Forelimb muscle (tissue), 1 donor: ENCODE measurements around the gene SMOC1. TPM values are rescaled to one million over a fixed set of nuclear protein-coding genes. Genes with fewer than 3 reads are reported as not detected.

Source experiments
- DNase-seq: peaks from one replicate; pipeline ENCODE4 v3.0.0-alpha.2; 2013; ENCODE audit warnings: low read depth
- polyA plus RNA-seq: library from polyadenylated mRNA; unstranded; fragments of 120-200 nt; gene quantifications from one replicate; pipeline ENCODE4 v1.2.1, GENCODE V29; 2013; ENCODE audit not compliant: insufficient read length

Gene SMOC1
- polyA plus RNA-seq, 1 donor, result 5.1 TPM

DNA sequence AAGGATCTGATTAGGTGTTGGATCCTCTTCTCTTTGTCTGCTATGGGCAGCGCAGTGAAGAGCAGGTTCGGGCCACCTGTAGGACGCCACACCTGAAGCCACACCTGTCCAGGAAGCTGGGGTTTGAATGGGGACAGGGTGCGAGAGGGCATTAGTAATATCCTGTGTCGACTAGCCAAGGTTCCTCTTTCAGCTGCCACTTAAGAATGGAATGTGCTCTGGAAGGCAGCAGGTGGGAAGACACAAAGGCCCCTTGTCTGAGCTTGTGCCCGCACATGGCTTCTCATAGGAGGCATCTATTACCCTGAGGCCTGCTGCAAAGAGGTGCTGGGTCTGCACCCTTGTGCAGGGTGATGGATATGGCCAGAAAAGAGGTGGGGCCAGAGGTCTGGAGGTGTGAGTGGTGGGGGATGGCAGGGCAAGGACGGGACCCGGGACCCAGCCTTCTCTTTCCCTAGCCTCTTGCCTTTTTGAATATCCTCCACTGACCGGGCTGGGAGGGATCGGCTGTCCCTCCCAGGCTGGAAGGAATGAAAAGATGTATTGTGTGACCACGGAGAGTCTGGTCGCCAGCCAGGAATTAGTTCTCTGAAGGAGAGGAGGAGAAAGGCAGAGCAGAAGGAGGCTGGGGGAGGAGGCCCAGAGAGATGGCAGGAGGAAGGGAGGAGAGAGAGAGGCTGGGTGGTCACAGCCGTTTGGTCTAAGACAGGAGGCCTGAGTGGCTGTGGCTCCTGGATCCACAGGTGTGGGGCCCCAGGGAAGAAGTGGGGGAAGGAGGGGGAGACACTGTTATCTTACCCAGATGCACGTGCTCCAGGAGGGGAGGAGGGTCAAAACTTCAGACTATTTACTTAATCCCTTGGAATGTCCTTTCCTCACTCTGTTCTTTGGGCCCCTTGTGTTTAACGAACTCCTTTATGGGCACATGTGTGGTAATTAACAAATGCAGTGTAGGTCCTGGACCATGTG is 101.5 kb downstream of the SMOC1 start:
- DNase-seq, result no peak

DNA sequence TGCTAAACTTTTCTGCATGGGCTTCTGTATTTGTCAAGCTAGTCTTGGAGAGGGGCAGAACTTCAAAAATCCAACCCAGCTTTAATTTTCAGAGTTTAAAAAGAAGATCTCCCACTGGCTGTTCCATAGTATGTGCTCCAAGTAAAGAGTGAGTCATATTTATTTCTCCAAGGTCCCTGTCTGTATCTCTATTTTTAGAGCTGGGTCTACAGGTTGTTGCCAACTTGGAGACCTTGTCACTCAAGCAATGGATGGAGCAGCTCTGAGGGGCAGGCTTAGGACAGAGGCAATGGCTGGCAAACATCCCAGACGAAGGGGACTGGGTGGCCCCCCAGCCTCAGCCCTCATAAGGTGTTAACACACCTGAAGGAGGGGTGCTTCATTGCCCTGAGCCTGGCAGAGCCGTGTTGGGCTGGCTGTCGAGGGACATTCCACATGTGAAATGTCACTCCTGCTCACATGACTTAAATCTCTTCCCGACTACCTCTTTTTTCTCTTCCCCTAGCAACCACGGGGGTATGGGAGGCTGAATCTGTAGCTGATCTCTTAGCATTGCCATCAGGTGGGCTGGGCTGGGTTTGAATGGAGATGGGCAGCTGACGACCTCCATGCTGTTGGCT is 103.1 kb downstream of the SMOC1 start:
- DNase-seq, result no peak

DNA sequence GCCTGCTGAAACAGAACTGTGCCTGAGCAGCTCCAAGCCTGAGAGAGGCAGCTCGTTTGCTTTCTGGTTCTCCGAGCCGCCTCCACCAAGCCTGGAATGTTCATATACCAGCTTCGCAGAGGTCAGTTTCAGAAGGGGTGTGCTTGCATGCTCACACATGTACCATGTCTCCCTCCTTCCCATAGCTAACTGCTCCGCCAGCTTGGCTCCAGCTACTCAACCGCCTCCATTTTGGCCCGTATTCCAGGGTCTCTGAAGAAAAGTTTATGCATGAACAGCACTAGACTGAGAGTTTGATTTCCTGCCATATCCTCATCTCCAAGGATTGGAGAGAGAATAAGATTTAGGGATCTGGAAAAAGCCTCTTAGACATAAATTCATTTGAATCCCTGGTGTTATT is 103.7 kb downstream of the SMOC1 start:
- peak; percentile 19 for DNase-seq

DNA sequence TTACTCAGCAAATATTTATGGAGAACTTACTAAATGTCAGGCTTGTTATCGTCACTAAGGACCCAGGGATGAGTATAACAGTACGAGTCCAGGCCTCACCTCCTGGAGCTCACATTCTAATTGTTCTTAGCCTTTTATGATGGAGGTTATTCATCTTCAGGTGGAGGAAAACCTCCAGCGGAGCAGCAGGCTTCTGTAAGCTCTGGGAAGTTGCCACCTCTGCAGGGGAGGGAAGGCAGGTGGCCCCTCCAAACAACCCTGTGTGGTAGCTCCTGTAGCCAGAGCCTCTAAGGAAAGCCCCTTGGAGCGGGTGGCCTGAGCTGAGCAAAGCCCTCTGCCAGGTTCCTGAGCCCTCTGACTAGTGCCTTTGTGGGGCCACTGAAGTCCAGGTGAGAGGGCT is 104.1 kb downstream of the SMOC1 start:
- no peak for DNase-seq

DNA sequence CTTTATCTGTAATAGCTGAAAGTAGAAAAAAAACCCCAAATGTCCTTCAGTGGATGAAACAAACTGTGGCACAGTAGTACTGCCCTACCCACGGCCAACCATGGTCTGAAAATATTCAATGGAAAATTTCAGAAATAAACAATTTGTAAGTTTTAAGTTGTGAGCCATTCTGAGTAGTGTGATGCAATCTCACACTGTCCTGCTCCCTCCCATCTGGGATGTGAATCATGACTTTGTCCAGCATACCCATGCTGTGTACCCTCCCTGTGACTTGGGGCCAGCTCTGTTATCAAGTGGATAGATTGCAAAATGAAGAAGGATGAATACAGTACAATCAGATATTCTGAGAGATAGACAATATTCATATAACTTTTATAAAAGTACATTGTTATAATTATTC is 106.2 kb downstream of the SMOC1 start:
- DNase-seq, result no peak

DNA sequence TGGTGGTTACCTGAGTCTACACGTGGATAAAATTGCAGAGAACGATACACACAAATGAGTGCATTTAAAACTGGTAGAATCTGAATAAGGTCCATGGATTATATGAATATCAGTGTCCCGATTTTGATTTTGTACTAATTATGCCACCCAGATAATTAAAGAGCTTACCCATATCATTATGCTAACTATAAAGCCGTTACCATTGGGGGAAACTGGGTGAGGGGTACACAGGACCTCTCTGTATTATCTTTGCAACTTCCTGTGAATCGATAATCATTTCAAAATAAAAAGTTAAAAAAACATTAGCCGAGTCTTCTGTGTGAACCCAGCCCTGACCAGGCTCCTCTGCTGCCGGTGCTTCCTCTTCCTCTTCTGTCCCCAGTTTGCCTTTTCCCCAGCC is 107.1 kb downstream of the SMOC1 start:
- DNase-seq, result no peak

DNA sequence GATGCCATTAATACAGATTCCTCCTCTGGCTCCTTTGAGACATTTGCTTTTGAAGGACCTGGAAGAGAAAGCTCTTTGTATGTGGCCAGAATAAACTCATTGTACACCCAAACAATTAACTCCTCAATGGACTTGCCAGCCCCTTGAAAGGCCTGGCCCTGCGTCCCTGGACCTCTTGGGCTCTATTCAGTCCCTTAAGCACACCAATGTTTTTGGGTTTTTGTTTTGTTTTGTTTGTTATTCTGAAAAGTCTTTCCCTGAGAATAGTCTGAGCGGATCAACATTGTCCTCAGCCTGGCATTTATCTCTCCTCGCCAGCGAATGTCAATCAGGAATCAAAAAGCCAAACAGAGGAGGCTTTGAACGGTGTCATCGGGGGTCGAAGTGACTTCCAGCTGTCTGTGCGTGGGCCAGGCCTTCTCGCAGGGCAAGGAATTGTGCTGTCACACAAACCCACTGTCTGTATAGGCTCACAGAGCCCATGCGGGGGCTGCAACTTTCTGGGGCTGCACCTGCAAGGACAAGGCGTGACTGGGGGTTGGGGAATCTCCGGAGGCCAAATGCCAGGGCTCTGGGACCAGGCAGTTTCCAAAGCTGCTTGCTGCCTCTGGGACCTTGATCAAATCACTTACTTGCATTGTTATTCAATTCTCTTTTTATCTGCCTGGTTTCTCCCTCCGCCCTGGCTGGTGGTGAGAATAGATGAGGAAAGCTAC is 108.3 kb downstream of the SMOC1 start:
- DNase-seq, result no peak

DNA sequence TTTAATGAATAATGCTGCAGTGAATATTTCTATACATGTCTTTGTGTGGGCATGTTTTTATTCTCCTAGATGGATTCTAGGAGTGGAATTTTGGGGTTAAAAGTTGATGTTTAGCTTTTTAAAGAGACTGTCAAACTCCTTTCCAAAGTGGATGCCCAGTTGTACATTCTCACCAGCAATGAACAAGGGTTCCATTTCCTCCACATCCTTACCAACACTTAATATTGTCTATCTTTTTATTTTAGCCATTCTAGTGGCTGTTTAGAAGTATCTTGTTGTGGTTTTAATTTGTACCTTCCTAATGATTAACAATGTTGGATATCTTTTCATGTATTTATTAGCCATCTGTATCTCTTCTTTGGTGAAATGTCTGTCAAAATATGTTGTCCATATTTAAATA is 109.8 kb downstream of the SMOC1 start:
- DNase-seq, result no peak

DNA sequence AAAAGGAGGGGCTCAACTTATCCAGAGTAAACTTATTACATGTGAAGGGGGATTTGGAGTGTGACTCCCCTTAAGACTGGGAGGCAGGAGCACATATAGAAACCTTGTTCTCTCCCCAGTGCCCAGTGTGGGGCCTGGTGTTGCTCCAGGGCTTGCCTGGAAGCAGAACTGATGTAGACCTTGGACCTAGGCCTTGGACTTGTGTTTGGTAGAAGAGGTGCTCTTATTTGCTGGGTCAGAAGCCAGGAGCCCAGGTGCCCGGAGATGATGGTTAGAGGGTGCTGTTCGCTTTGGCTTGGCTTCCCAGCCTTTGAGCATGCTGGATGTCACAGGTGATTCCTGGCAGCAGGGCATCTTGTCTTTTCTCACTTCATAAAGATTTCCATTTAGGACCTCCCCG is 110.4 kb downstream of the SMOC1 start:
- no peak for DNase-seq

DNA sequence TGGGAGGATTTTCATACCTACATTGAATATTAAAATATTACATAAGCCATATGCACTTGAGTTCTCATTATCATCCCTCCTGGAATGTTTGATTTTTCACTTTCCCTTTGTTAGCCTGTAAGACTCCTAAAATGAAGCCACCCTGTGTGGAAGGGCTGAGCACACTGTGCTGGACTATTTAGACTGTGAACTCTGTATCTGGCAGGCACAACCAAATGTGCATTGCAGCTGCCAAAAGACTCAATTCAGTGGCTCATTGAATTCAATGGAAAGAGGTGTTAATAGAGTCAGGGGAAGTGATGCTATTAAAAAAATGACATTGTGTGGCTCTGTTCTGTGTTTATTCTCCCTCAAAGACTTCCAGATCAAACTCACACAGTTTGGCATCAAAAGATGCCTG is 111.1 kb downstream of the SMOC1 start:
- DNase-seq, result no peak

DNA sequence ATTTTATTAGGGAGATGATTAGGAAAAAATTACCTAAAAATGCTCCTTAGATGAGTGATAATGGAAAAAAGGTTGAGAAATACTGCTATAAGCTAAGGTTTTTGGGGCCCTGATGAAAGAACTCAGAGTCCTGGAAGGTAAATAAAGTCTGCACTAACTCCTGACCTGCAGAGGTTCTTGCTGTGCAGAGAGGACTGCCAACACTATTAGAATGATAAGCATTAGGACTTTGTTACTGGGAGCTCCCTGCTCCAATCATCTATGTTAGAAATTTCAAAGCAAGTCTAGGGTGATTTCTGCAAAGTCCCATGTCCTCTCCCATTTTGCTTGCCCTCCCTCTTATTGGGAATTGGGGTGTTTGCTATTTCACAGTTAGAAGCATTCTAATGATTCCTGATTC is 112.2 kb downstream of the SMOC1 start:
- no peak for DNase-seq

DNA sequence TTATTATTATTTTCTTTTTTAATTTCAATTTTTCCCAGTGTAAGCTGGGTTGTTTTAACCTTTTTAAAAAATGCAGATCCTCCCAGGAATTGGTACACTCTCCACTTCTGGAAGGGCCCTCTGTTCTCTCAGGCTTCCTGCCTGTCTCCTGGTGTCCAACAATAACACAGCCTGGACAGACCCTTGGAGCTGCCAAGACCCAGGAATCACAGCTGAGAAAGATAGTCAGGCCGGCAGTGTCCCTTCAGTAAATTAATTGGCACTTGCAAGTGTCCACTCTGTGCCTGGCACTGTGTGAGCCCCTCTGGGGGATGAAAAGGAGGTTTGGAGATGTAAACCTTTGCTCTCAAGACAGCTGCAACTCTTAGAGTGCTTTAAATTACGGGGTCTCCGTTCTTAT is 113.3 kb downstream of the SMOC1 start:
- DNase-seq, result no peak

DNA sequence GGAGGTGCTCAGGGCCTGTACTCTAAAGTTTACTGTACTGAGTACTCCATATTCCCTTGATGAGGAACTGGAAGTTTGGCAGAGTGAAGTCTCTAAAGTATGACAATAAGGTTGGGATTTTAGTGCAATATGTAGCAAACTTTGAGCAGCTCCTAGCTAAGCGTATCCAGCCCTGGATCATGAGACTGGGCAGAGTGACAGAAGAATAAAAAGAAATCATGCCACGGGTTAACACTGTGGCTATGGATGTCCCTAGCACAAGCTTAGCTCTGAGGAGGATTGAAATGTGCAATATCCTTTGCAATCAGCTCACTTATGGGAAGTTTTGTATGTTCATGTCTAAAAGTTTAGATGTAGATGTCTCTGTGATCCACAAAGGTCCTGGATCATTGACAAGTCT is 114.1 kb downstream of the SMOC1 start:
- no peak for DNase-seq

DNA sequence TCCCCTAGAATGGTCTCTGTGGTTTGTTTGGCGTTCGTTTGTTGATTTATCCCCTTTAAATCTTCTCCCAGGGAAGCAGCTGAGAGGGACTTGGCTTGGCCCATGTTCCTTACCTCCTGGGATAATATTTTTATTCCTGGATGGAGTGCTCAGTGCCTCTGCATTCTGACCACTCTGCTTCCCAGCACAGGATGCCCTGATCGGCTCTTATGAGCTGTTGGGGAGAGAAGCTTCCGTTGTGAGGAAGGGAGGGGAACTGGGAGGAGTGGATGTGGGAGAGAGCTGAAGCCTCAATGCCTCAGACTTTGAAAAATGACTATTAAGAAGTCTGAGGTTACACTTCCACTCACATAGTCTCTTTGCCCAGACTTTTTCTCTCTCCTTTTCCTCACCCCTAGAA is 114.8 kb downstream of the SMOC1 start:
- DNase-seq, result no peak

DNA sequence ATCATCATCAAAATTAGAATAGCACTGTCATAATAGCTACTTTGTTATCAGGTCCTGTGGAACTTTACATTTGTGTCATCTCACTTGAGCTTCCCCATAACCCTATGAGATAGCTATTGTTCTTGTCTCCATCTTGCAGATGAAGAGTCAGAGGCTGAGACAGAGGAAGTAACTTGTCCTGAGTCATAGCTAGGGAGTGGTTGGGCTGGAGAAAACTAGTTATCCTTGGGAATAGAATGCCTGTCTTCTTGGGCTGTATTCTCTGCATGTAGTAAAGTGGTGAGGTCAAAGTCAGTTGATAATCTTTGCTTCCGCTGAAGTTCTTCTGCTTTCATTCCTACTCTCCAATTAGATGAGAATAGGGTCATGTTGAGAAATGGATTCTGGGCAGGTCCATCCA is 117.0 kb downstream of the SMOC1 start:
- no peak for DNase-seq

DNA sequence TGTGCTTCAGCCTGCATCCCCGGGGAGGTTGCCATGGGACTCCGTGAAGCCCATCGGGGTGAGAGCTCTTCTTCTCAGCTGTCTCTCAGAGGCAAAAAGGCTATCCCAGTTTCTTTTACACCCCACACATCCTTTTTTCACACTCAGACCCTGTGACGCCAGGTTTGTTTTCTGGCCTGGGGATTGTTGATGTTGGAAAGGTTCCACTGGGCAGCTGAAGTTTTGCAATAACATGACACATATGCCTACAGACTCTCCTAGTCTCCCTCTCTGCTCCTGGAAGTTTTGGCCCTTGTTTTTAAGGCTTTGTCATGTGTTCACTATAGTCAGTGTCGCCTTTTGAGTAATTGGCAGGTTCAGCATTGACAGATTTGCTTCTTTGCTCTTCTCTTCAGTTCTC is 118.6 kb downstream of the SMOC1 start:
- no peak for DNase-seq

DNA sequence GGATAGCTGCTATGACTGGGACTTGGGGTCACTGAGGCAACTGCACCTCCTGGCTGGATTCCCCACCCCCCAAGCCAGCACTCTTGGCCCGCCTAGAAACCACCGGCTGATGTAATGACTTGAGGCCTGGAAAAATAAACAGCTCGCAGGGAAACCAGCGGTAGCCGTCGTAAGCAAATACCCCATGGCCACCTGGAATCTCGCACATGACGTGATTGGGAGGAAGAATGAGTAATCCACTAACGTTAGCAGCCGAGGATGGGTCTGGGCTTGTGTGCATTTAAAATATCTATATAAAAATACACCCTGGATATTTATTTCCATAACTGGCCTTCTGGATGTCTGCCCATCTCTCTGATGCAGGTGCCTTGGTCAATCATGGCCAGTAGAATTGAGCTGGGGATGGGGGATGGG is 120.1 kb downstream of the SMOC1 start:
- no peak for DNase-seq

DNA sequence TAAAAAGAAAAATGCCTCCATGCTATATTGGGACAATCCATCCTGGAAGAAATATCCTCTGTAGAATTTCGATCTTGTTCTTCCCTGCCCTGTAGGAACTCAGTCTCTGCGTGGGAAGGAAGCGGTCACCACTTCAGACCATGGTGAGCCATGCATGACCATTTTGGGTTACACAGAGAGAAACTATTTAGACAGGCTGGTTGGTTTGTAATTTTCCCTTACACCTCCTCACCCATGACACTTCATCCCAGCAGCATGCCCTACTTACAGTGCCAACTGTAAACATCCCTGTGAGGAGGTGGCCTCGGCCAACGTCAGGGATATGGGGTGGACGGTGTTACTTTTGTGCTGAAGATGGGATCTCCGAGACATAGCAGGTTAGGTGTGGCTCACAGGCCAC is 121.4 kb downstream of the SMOC1 start:
- no peak for DNase-seq

DNA sequence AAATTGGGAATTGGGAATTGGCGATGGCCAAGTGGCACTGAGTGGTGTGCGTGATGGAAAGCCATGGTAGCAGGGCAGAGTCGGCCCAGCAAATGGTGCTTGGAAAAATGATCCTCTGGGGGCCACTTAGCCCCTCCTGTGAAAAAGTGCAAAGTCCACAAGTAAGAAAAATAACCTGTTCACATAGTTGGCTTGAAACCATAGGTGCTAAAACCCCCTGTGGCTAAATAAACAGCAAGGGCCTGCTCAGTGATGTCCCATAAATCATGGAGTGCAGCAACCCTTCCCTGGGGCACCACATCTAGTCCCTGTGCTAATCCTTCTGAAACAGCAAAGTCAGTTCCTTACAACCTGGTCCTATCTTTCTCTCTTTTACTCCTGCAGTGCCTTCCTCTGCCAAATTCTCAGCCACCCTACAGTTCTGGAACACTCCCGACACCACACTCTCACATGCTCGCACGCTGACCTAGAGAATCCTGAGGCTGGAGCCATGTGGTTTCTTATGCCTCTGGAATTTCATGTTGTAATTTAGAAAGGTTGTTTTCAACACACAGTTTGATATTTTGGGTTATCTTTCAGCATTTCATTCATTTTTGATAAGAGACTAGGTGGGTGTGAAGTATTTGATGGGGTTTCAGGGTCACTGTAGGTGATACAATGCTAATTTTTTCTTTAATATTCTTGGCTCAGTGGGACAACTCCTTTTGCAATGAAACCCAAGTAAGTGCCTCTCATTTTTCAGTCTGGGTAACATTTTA is 123.6 kb downstream of the SMOC1 start:
- DNase-seq, result no peak

DNA sequence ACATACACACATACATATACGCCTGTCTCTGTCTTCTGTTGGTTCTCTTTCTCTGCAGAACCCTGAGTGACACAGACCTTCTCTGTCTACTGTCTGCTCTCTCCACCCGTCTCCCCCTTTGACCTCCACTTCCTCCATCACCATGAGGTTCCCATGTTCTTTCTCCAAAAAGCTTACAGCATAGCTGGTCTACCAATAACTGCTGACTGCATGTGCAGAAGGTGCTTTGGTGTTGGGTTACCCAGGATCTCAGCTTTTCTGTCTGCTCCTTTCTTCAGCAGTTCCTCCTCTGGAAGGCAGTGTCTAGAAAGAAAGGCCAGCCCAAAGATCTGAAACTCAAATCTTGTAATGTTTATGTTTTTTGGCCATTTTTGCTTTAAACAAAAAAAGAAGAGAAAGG is 125.6 kb downstream of the SMOC1 start:
- DNase-seq, result no peak

DNA sequence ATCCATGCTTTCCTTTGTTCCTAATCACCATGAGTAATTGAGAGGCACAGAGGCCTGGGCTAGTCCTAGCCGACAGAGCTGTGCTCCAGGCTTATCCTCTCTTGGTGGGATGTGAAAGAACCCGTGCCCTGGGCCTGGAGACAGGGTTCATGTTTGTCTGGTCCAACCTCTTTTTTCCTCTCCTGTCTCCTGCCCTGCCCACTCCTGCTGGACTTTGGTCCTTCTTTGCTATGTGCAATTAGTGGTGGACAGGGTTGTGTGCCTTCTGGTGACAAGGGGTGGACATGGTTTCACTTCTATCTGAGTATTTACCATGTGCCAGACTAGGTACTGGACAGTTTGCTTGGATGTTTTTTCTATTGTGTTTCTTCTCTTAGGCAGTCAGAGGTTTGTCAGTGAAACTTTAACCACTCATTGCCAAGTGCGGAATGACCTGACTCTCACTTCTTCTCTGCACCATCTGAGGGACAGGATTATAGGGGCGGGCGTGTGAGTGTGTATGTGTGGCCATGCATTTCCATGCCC is 126.1 kb downstream of the SMOC1 start:
- DNase-seq, result no peak

DNA sequence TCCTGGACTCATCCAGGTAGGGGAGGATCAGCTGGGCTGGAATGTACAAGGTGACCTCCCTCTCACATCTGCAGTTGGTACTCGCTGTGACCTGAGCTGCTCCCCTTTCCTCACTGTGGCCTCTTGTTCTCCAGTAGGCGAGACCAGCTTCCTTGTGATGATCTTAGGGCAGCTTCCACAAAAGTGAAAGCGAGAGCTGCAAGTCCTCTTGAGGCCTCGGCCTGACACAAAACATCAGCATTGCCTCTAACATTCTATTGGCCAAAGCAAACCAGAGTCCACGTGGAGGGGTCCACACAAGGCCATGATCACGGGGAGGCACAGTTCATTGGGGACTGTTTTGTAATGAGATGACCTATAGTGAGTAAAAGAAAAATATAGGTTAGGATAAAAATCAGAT is 127.5 kb downstream of the SMOC1 start:
- DNase-seq, result no peak
